IPS-NIHi7 (cell line): ENCODE measurements around the gene ZDHHC17.
"Not testable (repeated sequence)": the region's sequence is repeated elsewhere in the genome, so short reads cannot be mapped to it uniquely, and the experiment has no call there.

Experiments
- DNase-seq: peaks from one replicate; pipeline ENCODE4 v3.0.0; 2012; ENCODE audit warnings: mixed read lengths; ENCODE audit errors: extremely low spot score

The ZDHHC17 gene

GRCh38 chr12:76766161-76766560, 2.2 kb downstream of the ZDHHC17 start:
- no peak for DNase-seq

GRCh38 chr12:76768576-76768975, 4.7 kb downstream of the ZDHHC17 start:
- DNase-seq = no peak

- no peak for DNase-seq
Observed at GRCh38 chr12:76777765-76778216, 13.9 kb downstream of the ZDHHC17 start.

- no peak for DNase-seq
Observed at GRCh38 chr12:76778364-76778763, 14.4 kb downstream of the ZDHHC17 start.

- DNase-seq = not testable (repeated sequence)
Observed at GRCh38 chr12:76779310-76779709, 15.4 kb downstream of the ZDHHC17 start.

- no peak for DNase-seq
Observed at GRCh38 chr12:76781321-76781720, 17.4 kb downstream of the ZDHHC17 start.

GRCh38 chr12:76782526-76782925, 18.6 kb downstream of the ZDHHC17 start:
- no peak for DNase-seq

- DNase-seq = no peak
Observed at GRCh38 chr12:76784600-76785051, 20.7 kb downstream of the ZDHHC17 start.

- DNase-seq = no peak
Observed at GRCh38 chr12:76785407-76785806, 21.5 kb downstream of the ZDHHC17 start.

GRCh38 chr12:76786986-76787385, 23.1 kb downstream of the ZDHHC17 start:
- no peak for DNase-seq

- DNase-seq = no peak
Observed at GRCh38 chr12:76787689-76788088, 23.8 kb downstream of the ZDHHC17 start.

GRCh38 chr12:76789335-76790050, 25.6 kb downstream of the ZDHHC17 start:
- DNase-seq = no peak

- peak; percentile 14 for DNase-seq
Observed at GRCh38 chr12:76790564-76791552, 26.9 kb downstream of the ZDHHC17 start.

GRCh38 chr12:76792828-76793227, 28.9 kb downstream of the ZDHHC17 start:
- DNase-seq = no peak

- DNase-seq = no peak
Observed at GRCh38 chr12:76798864-76799263, 34.9 kb downstream of the ZDHHC17 start.

GRCh38 chr12:76799362-76799761, 35.4 kb downstream of the ZDHHC17 start:
- no peak for DNase-seq

- DNase-seq = no peak
Observed at GRCh38 chr12:76802060-76802459, 38.1 kb downstream of the ZDHHC17 start.

- no peak for DNase-seq
Observed at GRCh38 chr12:76804435-76804976, 40.6 kb downstream of the ZDHHC17 start.

GRCh38 chr12:76810671-76811419, 46.9 kb downstream of the ZDHHC17 start:
- DNase-seq = peak; percentile 10

- DNase-seq = no peak
Observed at GRCh38 chr12:76811976-76812375, 48.1 kb downstream of the ZDHHC17 start.

GRCh38 chr12:76813265-76813664, 49.4 kb downstream of the ZDHHC17 start:
- DNase-seq = no peak

- no peak for DNase-seq
Observed at GRCh38 chr12:76813972-76814371, 50.1 kb downstream of the ZDHHC17 start.
